Measurements from ENCODE around the gene MRPL54. TPM values are rescaled to one million over a fixed set of nuclear protein-coding genes. Genes with fewer than 3 reads are reported as not detected.
A peak's percentile ranks its signal among the peaks of the same experiment; 100 is the strongest.
"Not testable (repeated sequence)": the region's sequence is repeated elsewhere in the genome, so short reads cannot be mapped to it uniquely, and the experiment has no call there.

The MRPL54 gene
- total RNA-seq, 1 experiment from 2014 or later, result 48.6 TPM

DNA sequence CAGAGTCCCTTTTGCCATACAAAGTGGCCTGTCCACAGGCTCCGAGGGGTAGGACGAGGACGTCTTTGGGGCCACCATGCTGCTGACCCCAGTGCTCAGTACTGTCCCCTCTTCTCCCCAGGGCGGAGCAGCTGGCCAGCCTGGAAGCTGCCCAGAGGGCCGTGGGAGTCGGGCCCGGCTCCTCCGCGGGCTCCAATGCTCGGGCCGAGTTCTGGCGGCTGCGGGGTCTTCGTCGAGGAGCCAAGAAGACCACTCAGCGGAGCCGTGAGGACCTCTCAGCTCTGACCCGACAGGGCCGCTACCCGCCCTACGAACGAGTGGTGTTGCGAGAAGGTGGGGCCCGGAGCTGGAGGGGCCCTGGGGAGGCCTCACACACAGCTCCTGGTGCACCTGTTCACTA lies 22.1 kb upstream of the MRPL54 start:
- no peak for DNase-seq (ENCODE audit: low read depth)

DNA sequence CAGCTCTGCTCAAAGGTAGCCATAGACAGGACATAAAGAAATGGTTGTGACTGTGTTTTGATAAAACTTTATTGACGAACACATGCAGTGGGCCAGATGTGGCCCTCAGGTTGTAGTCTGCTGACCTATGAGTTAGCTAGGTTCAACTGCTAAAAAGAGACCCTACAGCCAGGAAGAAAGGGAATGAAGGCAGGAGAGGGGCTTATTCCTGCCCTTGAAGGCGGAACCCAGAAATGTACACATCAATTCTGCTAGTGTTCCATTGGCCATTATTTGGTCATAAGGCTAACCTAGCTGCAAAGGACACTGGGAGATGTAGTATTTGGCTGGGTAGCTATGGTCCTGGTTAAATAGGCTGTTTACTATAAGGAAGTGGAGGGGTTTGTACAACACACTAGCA lies 19.0 kb upstream of the MRPL54 start:
- no peak for DNase-seq (ENCODE audit: low read depth)

DNA sequence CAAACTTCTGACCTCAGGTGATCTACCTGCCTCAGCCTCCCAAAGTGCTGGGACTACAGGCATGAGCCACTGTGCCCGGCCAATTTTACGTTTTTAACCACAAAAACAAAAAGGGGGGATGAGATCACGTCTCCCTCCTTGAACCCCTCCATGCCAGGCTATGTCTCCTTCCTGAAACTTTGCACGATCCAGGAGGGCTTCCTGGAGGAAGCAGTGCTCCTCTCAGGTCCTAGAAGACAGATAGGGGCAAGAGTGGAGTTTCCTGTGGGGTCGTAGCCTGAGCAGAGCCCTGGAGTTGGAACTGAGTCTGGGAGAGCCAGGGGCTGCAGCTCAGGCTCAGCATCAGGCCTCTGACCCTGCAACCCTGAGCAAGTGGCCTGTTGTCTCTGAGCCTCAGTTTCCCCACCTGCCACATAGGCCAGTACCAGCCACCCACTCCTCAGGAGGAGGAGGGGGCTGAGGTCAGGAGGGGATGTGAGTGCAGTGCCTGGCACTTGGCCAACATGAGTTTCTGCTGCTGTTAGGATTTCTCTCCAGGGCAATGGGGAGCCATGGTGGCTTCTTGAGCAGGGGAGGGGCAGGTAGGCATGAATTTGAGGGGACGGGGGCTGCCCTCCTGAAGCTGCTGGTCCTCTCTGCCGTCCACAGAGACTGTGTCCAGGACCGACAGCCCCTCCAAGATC lies 17.0 kb upstream of the MRPL54 start:
- no peak for DNase-seq (ENCODE audit: low read depth)

DNA sequence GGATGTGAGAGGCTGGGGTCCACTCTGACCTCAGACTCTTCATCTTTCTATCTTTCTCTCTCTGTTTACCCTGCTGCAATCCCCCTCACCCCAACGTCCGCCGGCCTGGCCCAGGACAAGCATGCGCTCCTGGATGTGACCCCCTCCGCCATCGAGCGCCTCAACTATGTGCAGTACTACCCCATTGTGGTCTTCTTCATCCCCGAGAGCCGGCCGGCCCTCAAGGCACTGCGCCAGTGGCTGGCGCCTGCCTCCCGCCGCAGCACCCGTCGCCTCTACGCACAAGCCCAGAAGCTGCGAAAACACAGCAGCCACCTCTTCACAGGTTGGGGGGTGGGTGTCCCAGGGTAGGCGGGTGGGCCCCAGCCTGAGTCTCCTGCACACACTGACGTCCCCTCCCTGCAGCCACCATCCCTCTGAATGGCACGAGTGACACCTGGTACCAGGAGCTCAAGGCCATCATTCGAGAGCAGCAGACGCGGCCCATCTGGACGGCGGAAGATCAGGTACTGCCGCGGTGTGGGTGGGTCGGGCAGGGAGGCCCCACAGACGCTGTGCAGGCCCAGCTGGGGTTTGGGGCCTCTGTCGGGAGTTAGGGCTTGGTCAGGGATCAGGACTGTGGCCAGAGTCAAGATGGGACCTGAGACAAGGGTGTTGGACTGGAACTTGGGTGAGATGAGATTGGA lies 16.0 kb upstream of the MRPL54 start:
- DNase-seq (ENCODE audit: low read depth), result no peak

DNA sequence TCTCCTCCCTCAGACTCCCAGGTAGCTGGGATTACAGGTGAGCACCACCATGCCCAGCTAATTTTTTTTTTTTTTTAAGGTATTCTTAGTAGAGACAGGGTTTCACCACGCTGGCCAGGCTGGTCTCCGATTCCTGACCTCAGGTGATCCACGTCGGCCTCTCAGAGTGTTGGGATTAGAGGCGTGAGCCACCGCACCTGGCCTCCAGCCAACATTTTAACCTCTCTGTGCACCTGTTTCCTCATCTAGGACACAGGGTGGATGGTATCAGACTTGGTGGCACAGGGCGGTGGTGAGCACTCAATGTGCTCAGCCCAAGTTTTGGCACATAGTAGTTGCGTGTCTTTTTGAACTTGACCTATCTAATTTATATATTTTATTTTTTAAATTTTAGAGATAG lies 13.5 kb upstream of the MRPL54 start:
- DNase-seq (ENCODE audit: low read depth), result no peak

DNA sequence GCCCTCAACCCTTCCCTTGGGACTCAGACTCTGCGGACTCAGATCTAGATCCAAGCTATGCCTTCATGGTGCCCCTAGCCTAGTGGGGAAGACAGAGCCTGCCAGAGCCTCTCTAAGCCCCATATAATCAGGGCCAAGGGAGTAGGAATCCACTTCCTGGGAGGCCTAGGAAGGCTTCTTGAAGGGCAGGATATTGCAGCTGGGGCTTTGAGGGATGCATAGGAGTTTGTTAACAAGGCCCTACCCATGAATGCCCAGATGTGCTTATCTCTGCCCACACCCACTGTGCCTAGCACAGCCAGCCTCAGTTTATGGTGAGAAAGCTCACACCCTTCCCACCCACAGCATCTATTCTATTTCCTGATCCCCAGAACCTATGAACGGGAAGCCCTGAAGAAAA lies 12.3 kb upstream of the MRPL54 start:
- no peak for DNase-seq (ENCODE audit: low read depth)

DNA sequence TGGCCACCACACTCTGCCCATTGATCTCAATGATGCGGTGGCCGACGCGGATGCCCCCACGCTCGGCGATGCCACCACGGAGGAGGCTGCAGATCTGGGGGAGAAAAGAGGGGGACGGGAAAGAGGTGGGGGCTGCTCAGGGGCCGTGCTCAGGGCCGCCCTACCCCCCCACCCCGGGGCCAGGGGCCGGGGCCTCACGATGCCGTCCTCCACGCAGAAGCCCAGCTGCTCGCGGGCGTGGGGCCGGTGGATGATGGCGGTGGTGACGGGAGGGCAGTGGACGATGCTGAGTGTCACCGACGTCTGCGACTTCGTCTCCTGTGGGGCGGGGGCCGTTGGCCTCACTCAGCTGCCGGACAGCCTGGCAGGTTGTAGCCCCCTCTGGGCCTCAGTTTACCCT lies 11.2 kb upstream of the MRPL54 start:
- DNase-seq (ENCODE audit: low read depth), result no peak

DNA sequence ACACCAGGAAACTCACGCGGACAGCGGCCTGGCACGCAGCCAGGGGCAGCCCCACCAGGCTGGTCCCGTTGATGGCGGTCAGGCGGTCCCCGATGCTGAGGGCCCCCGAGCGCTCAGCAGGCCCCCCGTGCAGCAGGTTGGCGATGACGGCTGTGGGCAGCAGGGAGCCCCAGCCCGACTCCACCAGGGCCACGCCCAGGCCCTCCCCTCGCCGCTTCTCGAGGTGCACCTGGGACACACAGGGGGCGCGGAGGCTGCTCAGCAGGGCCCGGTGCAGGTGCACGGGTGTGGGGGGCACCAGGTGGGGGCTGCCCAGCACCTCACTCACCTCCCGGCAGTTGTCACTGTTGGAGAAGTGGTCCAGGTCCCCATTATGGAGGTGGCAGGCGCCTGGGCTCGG lies 10.0 kb upstream of the MRPL54 start:
- no peak for DNase-seq (ENCODE audit: low read depth)

DNA sequence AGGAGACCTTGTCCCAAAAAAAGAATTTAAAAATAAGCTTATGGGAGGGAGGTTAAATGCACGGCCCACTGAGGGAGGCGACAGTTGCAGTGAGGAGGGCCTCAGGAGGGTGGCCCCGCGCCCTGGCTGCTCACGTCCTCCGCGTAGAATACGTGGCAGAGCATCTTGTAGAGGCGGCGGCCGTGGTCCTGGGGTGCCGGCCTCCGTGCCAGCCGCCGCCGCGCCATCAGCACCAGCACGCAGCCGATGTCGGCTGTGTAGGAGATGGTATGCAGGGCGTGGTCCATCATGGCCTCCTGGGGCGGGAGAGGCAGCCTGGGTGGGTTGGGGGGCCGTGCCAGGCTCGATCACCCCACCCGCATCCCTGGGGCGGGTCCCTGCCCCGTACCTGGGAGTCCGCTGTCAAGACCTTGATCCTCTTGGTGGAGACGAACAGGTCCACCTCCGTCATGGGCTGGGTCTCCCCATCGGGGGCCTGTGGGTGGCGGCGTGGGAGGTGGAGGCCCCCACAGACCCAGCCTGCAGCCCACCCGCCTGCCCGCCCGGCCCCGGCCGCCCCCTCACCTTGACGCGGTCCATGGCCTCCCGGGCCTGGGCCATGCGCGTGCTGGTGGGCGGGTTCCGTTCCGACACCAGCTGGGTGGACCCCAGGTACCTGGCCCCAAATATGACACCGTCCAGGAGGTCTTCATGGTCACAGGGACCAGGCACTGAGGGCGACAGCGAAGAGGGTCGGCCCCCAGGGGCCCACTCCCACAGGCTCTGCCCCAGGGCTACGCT lies 8.7 kb upstream of the MRPL54 start:
- no peak for DNase-seq (ENCODE audit: low read depth)

DNA sequence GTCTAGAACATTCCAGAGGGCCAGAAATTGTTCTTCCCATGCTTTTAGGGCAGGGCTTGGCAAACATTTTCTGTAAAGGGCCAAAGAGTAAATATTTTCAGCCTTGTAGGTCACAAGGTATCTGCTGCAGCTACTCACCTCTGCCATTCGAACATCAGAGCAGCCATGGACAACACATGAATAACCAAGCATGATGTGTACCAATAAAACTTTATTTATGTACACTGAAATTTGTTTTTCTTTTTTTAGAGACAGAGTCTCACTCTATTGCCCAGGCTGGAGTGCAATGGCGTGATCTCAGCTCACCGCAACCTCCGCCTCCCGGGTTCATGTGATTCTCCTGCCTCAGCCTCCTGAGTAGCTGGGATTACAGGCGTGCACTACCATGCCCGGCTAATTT lies 4.8 kb upstream of the MRPL54 start:
- not testable (repeated sequence) for DNase-seq (ENCODE audit: low read depth)

DNA sequence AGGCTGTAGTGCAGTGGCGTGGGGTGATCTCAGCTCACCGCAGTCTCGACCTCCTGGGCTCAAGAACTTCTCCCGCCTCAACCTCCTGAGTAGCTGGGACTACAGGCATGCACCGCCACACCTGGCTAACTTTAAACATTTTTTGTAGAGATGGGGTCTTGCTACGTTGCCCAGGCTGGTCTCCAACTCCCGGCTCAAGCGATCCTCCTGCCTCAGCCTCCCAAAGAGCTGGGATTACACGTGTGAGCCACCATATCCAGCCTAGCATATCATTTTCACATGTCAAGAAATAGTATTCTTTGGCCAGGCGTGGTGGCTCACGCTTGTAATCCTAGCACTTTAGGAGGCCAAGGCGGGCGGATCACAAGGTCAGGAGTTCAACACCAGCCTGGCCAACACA lies 4.2 kb upstream of the MRPL54 start:
- DNase-seq (ENCODE audit: low read depth), result not testable (repeated sequence)

DNA sequence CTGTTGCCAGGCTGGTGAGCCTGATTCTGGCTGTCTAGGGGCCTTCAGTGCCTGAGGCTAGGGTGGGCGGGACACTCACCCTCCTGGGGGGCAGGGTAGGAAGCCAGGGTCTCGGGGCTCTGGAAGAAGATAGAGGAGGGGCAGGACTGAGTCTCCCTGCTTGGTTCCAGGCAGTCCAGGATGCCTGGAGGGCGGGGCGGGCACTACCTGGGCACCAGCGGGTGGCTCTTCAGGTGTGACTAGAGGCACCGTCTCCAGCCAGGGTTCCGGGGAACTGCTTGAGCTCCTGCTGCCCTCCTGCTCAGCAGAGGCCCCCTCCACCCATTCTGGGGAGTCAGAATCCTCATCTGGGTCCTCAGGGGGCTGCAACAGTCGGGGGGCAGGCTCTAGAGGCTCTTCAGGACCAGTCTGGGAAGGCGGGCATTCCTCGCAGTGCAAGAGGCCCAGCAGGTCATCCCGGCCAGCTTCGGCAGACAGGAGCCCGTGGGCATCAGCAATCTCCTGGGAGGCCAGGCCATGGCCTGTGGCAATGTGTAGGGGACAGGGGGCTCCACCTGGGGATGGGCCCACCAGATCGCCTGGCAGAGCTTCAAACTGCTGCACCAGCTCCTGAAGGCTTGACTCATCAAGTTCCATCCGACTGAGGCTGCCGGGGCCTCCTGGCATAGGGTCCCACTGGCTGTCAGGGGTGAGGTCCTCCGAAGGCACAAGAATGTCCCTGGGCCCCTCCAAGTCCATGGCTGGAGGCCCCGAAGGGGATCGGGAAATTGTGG lies 2.8 kb upstream of the MRPL54 start:
- no peak for DNase-seq (ENCODE audit: low read depth)

DNA sequence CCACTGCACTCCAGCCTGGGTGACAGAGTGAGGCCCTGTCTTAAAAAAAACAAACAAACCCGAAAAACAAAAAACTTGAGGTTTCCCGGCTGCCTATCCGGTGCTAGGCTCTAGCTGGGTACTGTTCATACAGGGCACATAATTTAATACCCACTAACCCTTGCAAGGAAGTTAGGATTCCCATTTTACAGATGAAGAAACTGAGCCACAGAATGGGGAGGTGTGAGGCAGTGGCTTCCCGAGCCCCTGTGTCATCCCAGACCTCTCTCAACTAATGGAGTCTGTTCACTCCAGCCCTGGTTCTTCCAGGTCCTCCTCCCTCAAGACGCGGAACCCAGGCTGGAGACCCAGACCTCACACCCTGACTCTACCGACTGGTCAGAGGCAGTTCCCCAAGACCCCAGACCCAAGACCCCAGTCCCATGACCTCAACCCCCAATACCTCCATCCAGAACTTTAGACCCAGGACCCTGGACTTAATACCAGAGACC lies 1.6 kb upstream of the MRPL54 start:
- no peak for DNase-seq (ENCODE audit: low read depth)

DNA sequence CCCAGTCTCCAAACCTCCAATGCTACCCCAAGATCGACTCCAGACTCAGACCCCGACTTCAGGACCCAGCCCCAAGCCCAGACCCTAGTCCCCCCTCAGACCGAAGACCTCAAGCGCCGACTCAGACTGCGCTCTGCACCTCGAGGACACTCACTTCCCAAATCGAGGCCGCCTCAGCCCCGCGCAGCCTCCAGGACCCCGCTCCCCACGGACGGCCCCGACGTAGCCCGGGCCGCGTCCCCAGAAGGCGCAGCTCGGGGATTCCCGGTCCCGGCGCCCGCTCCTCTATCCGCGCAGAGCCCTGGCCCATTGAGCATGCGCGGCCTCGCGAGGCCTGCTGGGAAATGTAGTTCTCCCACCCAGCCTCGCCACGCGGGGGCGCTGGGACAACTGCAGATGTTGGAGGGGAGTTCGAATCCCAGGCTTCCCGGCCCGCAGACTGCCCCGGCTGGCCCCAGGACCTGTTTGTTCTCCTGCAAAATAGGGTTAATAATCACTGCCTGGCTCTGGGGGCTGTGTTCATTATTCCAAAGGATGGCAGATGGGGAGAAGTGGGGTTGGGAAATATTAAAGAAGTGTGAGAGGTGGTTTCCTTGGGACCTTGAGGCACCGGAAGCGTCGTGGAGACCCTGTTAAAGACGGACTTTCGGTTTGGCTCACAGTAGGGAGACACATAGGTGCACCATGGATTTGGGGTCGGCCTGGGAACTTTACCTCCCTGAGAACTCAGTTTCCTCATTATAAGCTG lies 926 bp upstream of the MRPL54 start, which contains the start of gene APBA3:
Gene APBA3 (minus strand): TSS at position 311 of the 748 bp plus-strand sequence. CDS start 1,428 bp downstream, outside the sequence.
- DNase-seq (ENCODE audit: low read depth), result peak; percentile 87

DNA sequence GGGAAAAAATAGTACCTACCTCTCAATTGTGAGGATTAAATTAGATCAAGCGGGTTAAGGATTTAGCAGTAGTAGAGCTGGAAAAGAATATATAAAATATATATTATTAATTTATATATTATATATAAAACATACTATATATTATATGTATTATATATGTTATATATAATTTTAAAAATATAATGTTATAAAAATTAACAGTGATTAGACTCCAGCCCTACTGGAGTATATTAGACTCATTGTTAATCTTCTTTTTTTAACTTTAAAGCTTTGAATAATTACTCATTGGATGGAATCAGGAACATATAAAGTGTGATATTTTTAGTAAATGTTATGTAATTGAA lies 380 bp upstream of the MRPL54 start:
- no peak for DNase-seq (ENCODE audit: low read depth)

DNA sequence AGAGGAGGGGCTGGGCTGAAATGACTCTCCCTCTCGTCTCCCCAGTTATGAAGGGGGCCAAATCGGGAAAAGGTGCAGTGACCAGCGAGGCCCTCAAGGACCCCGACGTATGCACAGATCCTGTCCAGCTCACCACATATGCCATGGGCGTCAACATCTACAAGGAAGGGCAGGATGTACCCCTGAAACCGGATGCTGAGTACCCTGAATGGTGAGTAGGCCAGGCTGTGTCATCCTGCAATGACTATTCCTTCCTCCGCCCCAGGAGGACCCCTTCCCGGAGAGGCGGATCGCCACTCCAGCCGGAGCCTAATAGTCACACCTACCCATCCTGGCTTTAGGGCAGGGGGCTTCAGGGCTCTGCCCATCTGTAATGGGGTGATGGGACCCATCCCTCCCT lies 2.6 kb downstream of the MRPL54 start:
- DNase-seq (ENCODE audit: low read depth), result no peak

DNA sequence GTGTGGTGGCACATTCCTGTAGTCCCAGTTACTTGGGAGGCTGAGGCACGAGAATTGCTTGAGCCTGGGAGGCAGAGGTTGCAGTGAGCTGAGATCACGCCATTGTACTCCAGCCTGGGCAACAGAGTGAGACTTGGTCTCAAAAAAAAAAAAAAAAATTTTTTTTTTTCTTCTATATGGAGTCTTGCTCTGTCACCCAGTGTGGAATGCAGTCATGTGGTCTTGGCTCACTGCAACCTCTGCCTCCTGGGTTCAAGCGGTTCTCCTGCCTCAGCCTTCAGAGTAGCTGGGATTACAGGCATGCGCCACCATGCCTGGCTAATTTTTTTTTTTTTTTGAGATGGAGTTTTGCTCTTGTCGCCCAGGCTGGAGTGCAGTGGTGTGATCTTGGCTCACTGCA lies 3.3 kb downstream of the MRPL54 start:
- DNase-seq (ENCODE audit: low read depth), result peak; percentile 26

DNA sequence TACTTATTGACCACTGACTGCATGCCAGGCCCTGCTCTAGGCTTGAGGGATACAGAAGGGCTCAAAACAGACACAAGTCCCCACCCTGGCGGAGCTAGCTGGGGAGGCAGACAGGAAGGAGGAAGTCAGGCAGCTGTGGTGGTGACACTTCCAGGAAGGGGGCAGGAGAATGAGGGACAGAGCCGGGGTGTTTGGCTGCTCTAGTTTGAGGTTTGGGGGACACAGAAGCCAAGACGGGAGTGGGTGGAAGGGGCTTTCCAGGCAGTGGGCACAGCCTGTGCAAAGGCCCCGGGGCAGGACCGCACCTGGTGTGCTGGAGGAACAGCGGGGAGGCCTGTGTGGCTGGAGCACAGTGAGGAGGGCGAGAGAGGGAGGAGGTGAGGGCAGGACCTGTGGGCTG lies 4.0 kb downstream of the MRPL54 start:
- DNase-seq (ENCODE audit: low read depth), result no peak

DNA sequence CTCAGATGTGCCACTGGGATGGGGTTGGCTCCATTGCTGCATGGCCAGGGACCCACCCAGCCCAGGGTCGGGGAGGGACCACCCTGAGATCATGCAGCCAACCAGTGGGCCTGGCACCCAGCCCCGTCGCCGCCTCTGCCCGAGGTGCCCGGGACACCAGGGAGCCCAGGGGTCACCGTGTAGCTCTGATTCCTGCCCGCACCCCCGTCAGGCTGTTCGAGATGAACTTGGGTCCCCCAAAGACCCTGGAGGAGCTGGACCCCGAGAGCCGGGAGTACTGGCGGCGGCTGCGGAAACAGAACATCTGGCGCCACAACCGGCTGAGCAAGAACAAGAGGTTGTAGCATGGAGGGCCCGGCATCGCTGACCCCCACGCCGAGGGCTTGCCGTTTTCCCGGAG lies 4.6 kb downstream of the MRPL54 start:
- no peak for DNase-seq (ENCODE audit: low read depth)

DNA sequence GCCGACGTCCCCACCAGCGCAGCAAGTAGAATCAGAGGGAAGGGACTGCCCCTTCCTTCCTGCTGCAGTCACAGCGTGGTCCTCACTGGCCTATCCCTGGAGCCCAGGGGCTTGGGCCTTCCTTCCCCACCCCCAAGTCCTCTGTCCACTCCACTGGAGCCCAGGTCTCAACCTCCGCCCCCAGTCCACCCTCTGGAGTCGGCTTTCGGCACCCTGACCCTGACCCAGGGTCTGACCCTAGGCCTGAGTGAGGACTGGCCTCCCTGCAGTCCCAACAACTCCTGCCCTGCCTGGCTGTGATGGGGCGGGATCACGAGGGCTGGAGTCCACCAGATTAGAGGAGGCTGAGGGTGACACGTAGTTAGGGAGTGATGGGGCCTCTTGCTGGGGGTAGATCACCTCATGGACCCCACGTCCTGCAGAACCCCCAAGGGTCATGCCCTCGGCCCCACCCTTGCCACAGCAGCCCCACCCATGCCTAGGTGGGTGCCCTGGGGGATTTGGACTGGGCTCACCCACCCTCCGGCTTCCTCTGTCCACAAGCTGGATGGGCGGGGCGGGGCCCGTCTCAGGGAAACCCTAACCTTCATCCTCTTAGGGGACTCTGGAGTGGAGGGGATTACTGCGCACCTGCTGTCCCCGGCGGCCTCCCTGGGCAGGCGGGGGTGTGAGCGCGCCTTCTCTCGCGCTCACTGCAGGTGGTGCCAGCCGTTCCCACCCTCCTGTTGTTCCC lies 5.7 kb downstream of the MRPL54 start:
- no peak for DNase-seq (ENCODE audit: low read depth)

DNA sequence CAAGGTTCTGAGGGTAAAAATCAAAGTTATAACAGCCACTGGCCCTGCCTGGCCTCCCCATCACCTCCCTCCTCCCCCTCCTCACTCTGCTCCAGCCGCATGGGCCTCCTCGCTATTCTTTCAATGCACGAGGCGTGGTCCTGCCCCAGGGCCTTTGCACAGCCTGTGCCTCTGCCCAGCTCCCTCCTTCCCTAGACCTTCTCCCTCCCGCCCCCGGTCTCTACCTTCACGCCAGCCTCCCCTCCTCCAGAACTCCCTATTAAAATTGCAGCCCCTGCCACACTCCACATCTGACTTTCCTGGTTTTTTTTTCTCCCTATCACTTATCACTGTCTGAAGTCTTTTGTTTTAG lies 6.2 kb downstream of the MRPL54 start:
- DNase-seq (ENCODE audit: low read depth), result no peak

All from M059J (cell line).